Small intestine (tissue), 16 donors: ENCODE data around the gene OR6C4. TPM values are rescaled to one million over a fixed set of nuclear protein-coding genes. Genes with fewer than 3 reads are reported as not detected.
"Not testable (repeated sequence)": the region's sequence is repeated elsewhere in the genome, so short reads cannot be mapped to it uniquely, and the experiment has no call there.

ENCODE experiments used
- DNase-seq, 2 donors: peaks; one replicate each; pipeline versions ENCODE4 v3.0.0 to v3.0.0-alpha.2; 2013
- FAIRE-seq: peaks from 2 replicates; lab custom pipeline; 2012; peaks lifted over from hg19 to GRCh38; lab: Jason Lieb, UNC
- H3K27ac ChIP-seq, 3 donors: one replicate each; pipeline ENCODE4 v1.5.1; 2013; ENCODE audit warnings: low read length in 2 of 3, mild to moderate bottlenecking in 2 of 3, control low read depth in 1 of 3, inconsistent platforms in 1 of 3, low read depth in 1 of 3, moderate library complexity in 1 of 3
- H3K27me3 ChIP-seq, 3 donors: one replicate each; pipeline ENCODE4 v1.6.1; 2013; ENCODE audit warnings: low read length in 3 of 3, inconsistent platforms in 1 of 3; ENCODE audit not compliant: control insufficient read depth in 3 of 3, insufficient read depth in 3 of 3
- H3K36me3 ChIP-seq, 3 donors: one replicate each; pipeline ENCODE4 v1.6.1; 2013; ENCODE audit warnings: low read length in 3 of 3, inconsistent platforms in 1 of 3, low read depth in 1 of 3, mild to moderate bottlenecking in 1 of 3, moderate library complexity in 1 of 3; ENCODE audit not compliant: control insufficient read depth in 3 of 3, insufficient read depth in 2 of 3
- H3K4me1 ChIP-seq, 3 donors: one replicate each; pipeline ENCODE4 v1.6.1; 2013; ENCODE audit warnings: low read length in 2 of 3, inconsistent platforms in 1 of 3, low read depth in 1 of 3, mild to moderate bottlenecking in 1 of 3, moderate library complexity in 1 of 3; ENCODE audit not compliant: control insufficient read depth in 3 of 3, insufficient read depth in 2 of 3
- H3K4me3 ChIP-seq, 3 donors: one replicate each; pipeline ENCODE4 v1.5.1; 2013; ENCODE audit warnings: low read length in 3 of 3, control low read depth in 1 of 3, inconsistent platforms in 1 of 3, low read depth in 1 of 3, mild to moderate bottlenecking in 1 of 3, moderate library complexity in 1 of 3
- H3K9me3 ChIP-seq, 2 donors: one replicate each; pipeline ENCODE4 v1.6.1; 2013; ENCODE audit warnings: low read depth in 1 of 2, low read length in 1 of 2; ENCODE audit not compliant: control insufficient read depth in 2 of 2, insufficient read depth in 1 of 2
- WGBS, 3 donors: extraction: QIAGEN DNeasy Blood & Tissue Kit; methylation state at CpG; one replicate each; pipeline ENCODE4 v1.1.7; 2013; 5-methylcytosine and 5-hydroxymethylcytosine counted together
- long read RNA-seq, 10 donors: transcript quantifications; one replicate each; lab custom pipeline, GENCODE V29; 2026
- polyA plus RNA-seq, 4 donors: library from polyadenylated mRNA; stranded (reverse) in 3 of 4; unstranded in 1 of 4; fragments of 200-250 nt in 3 of 4; fragments of 120-200 nt in 1 of 4; gene quantifications; one replicate each; pipeline versions ENCODE4 v1.2.1 to v1.2.3, GENCODE V29; 2013
- donor health status: healthy with polysubstance abuse.
- donor health status: control.
- donor health status: control.
- donor health status: Bipolar disorder and iron deficiency.
- donor health status: healthy.

Gene OR6C4
- not detected for polyA plus RNA-seq
- long read RNA-seq, donor 1, result 0 reads
- long read RNA-seq, donor 2, result 0 reads
- long read RNA-seq, donor 3, result 0 reads
- long read RNA-seq, donor 4, result 0 reads
- long read RNA-seq, donor 5, result 0 reads
- long read RNA-seq, donor 6, result 0 reads
- long read RNA-seq, donor 7, result 0 reads
- long read RNA-seq, donor 8, result 0 reads
- long read RNA-seq, donor 9, result 0 reads
- long read RNA-seq, donor 10, result 0 reads

GRCh38 chr12:55549302-55549701 lies at the start of gene OR6C4:
OR6C4 (plus strand) TSS chr12:55549602; CDS start chr12:55551227, 1,625 bp downstream.
- FAIRE-seq, result no peak

GRCh38 chr12:55499810-55500252 lies 49.6 kb upstream of the OR6C4 start:
- DNase-seq (peak; percentile 45 to 78), FAIRE-seq (no peak)
- H3K27ac ChIP-seq, result peak overlapping the region in 1 of 3 donors; percentile 65
- H3K27me3 ChIP-seq, result no peaks in the 10 kb centered on the region
- H3K36me3 ChIP-seq, result no peaks in the 10 kb centered on the region
- H3K9me3 ChIP-seq, result no peaks in the 10 kb centered on the region
- no peak overlapping the region for H3K4me3 ChIP-seq
- WGBS, 3 donors, result 4 to 15% (median 7%) methylated on average over 2 of the region's 2 CpGs
- peaks cover 0 to 17% (median 0%) of the 10 kb centered on the region in 3 donors for H3K4me1 ChIP-seq

More at GRCh38 chr12:55549302-55549701, at the start of gene OR6C4:
- H3K4me3 ChIP-seq, result no peak within 1 kb of the TSS
- no peak within 1 kb of the TSS for H3K27ac ChIP-seq
- H3K4me1 ChIP-seq, result no peaks in the 10 kb centered on the region
- H3K9me3 ChIP-seq, result peaks cover 0 to 3% of the 10 kb centered on the region in 2 donors
- H3K36me3 ChIP-seq, result no peaks in the 10 kb centered on the region
- no peaks in the 10 kb centered on the region for H3K27me3 ChIP-seq
- WGBS, 3 donors, result 31 to 45% (median 43%) methylated on average over 2 of the region's 2 CpGs
- DNase-seq, result no peak

- H3K36me3 ChIP-seq, result no peaks in the 10 kb centered on the region
- peaks cover 0 to 17% (median 0%) of the 10 kb centered on the region in 3 donors for H3K4me1 ChIP-seq
- no peak overlapping the region for H3K4me3 ChIP-seq
- WGBS, 3 donors, result 48 to 60% (median 54%) methylated on average over 2 of the region's 2 CpGs
- H3K9me3 ChIP-seq, result no peaks in the 10 kb centered on the region
- no peaks in the 10 kb centered on the region for H3K27me3 ChIP-seq
- DNase-seq (no peak), FAIRE-seq (no peak)
- no peak overlapping the region for H3K27ac ChIP-seq
These were observed 47.8 kb upstream of the OR6C4 start for GRCh38 chr12:55501601-55502000.

- Histone ChIP-seq H3K9me3 (peaks cover 0 to 2% of the 10 kb centered on the region in 2 donors), H3K27ac (no peak overlapping the region), H3K4me3 (no peak overlapping the region), H3K36me3 (no peaks in the 10 kb centered on the region), H3K27me3 (no peaks in the 10 kb centered on the region), H3K4me1 (no peaks in the 10 kb centered on the region)
- no peak for FAIRE-seq
- WGBS, 3 donors, result 71 to 75% (median 74%) methylated on average over 1 of the region's 1 CpG
- DNase-seq, result no peak
These were observed 33.7 kb upstream of the OR6C4 start for GRCh38 chr12:55515696-55516095.

- H3K9me3 ChIP-seq, result peaks cover 0 to 2% of the 10 kb centered on the region in 2 donors
- H3K4me1 ChIP-seq, result no peaks in the 10 kb centered on the region
- FAIRE-seq, result no peak
- H3K27ac ChIP-seq, result no peak overlapping the region
- no peak overlapping the region for H3K4me3 ChIP-seq
- H3K36me3 ChIP-seq, result no peaks in the 10 kb centered on the region
- H3K27me3 ChIP-seq, result no peaks in the 10 kb centered on the region
- DNase-seq, result no peak
These were observed 33.0 kb upstream of the OR6C4 start for GRCh38 chr12:55516391-55516790.

- not testable (repeated sequence) for H3K27me3 ChIP-seq, DNase-seq, H3K4me3 ChIP-seq, H3K36me3 ChIP-seq, H3K27ac ChIP-seq, H3K4me1 ChIP-seq, H3K9me3 ChIP-seq
- WGBS, 3 donors, result 64 to 80% (median 74%) methylated on average over 2 of the region's 2 CpGs
- FAIRE-seq, result peak; percentile 67
These were observed 1.2 kb upstream of the OR6C4 start for GRCh38 chr12:55548235-55548634.

GRCh38 chr12:55548756-55549155 lies 646 bp upstream of the OR6C4 start:
- Histone ChIP-seq H3K4me1 (no peaks in the 10 kb centered on the region), H3K27ac (no peak overlapping the region), H3K9me3 (peaks cover 0 to 3% of the 10 kb centered on the region in 2 donors), H3K4me3 (no peak overlapping the region), H3K27me3 (no peaks in the 10 kb centered on the region), H3K36me3 (no peaks in the 10 kb centered on the region)
- FAIRE-seq (no peak), DNase-seq (no peak)

- no peak overlapping the region for H3K4me3 ChIP-seq
- DNase-seq, result no peak
- no peaks in the 10 kb centered on the region for H3K36me3 ChIP-seq
- H3K27me3 ChIP-seq, result no peaks in the 10 kb centered on the region
- no peak overlapping the region for H3K27ac ChIP-seq
- peaks cover 0 to 9% of the 10 kb centered on the region in 2 donors for H3K9me3 ChIP-seq
- FAIRE-seq, result no peak
- H3K4me1 ChIP-seq, result no peaks in the 10 kb centered on the region
These were observed 4.9 kb downstream of the OR6C4 start for GRCh38 chr12:55554296-55554695.

GRCh38 chr12:55570060-55570459 lies 20.7 kb downstream of the OR6C4 start:
- not testable (repeated sequence) for DNase-seq, H3K36me3 ChIP-seq, FAIRE-seq, H3K27ac ChIP-seq, H3K4me1 ChIP-seq, H3K27me3 ChIP-seq, H3K4me3 ChIP-seq
- H3K9me3 ChIP-seq, result peaks cover 0 to 23% of the 10 kb centered on the region in 2 donors
